Endothelial cell (in vitro differentiated cells): Measurements from ENCODE around the gene TBC1D12. TPM values are rescaled to one million over a fixed set of nuclear protein-coding genes. Genes with fewer than 3 reads are reported as not detected.
"Not testable (repeated sequence)": the region's sequence is repeated elsewhere in the genome, so short reads cannot be mapped to it uniquely, and the experiment has no call there.

ENCODE experiments used
- DNase-seq: peaks from one replicate; pipeline ENCODE4 v3.0.0; 2021; ENCODE audit warnings: low spot score
- H3K27ac Mint-ChIP-seq: one replicate; pipeline ENCODE4 v1.8.0; 2021; ENCODE audit warnings: mixed read lengths, inconsistent platforms; ENCODE audit not compliant: unreplicated experiment
- H3K27me3 Mint-ChIP-seq: one replicate; pipeline ENCODE4 v1.8.0; 2021; ENCODE audit warnings: mild to moderate bottlenecking, moderate library complexity, mixed read lengths, inconsistent platforms; ENCODE audit not compliant: unreplicated experiment
- H3K36me3 Mint-ChIP-seq: one replicate; pipeline ENCODE4 v1.8.0; 2021; ENCODE audit warnings: mild to moderate bottlenecking, low read depth, mixed read lengths, inconsistent platforms; ENCODE audit not compliant: unreplicated experiment
- H3K4me1 Mint-ChIP-seq: one replicate; pipeline ENCODE4 v1.8.0; 2021; ENCODE audit warnings: mild to moderate bottlenecking, mixed read lengths, inconsistent platforms; ENCODE audit not compliant: unreplicated experiment
- H3K4me3 Mint-ChIP-seq: one replicate; pipeline ENCODE4 v1.8.0; 2021; ENCODE audit warnings: mild to moderate bottlenecking, mixed read lengths, inconsistent platforms; ENCODE audit not compliant: unreplicated experiment
- H3K9me3 Mint-ChIP-seq: one replicate; pipeline ENCODE4 v1.8.0; 2021; ENCODE audit warnings: mixed read lengths, inconsistent platforms; ENCODE audit not compliant: unreplicated experiment
- total RNA-seq: library from RNA; stranded (reverse); fragmentation: NEBNext Ultra II Directional; extraction: Animal tissue kit (Norgen Biotek cat#: 25700); gene quantifications from one replicate; pipeline ENCODE4 v1.2.1, GENCODE V29; 2021; ENCODE audit not compliant: unreplicated experiment
- TF ChIP-seq, protein P1 (sequence below): fragments of 200-600 bp; sonication (generic); IDR thresholded peaks from one replicate; pipeline ENCODE4 v1.5.0; 2021; ENCODE audit warnings: antibody characterized with exemption; ENCODE audit not compliant: unreplicated experiment

Gene TBC1D12
- total RNA-seq, 1 donor from 2014 or later = 9.3 TPM

DNA sequence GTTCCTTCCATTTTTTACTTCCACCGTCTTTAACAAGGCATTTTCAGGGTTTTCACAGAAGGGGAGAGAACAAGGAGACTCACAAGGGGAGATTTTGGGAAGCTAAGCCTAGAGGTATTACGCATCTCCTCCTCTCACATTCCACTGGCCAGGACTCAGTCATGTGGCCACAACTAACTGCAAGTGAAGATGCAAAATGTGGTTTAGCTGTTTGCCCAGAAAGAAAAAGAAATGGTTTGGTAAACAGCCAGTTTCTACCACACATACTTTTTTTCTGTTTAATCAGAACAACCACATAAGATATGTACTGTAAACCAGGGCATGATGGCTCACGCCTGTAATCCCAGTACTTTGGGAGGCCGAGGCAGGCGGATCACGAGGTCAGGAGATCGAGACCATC, 121.8 kb downstream of the TBC1D12 start:
- Mint-ChIP-seq H3K27me3 (peaks cover 1% of the 10 kb centered on the region), H3K9me3 (no peaks in the 10 kb centered on the region), H3K36me3 (peaks cover 3% of the 10 kb centered on the region), H3K4me1 (peaks cover 13% of the 10 kb centered on the region), H3K27ac (no peak overlapping the region), H3K4me3 (no peak overlapping the region)
- TF ChIP-seq, protein P1, sequence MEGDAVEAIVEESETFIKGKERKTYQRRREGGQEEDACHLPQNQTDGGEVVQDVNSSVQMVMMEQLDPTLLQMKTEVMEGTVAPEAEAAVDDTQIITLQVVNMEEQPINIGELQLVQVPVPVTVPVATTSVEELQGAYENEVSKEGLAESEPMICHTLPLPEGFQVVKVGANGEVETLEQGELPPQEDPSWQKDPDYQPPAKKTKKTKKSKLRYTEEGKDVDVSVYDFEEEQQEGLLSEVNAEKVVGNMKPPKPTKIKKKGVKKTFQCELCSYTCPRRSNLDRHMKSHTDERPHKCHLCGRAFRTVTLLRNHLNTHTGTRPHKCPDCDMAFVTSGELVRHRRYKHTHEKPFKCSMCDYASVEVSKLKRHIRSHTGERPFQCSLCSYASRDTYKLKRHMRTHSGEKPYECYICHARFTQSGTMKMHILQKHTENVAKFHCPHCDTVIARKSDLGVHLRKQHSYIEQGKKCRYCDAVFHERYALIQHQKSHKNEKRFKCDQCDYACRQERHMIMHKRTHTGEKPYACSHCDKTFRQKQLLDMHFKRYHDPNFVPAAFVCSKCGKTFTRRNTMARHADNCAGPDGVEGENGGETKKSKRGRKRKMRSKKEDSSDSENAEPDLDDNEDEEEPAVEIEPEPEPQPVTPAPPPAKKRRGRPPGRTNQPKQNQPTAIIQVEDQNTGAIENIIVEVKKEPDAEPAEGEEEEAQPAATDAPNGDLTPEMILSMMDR = no peak
- no peak for DNase-seq

DNA sequence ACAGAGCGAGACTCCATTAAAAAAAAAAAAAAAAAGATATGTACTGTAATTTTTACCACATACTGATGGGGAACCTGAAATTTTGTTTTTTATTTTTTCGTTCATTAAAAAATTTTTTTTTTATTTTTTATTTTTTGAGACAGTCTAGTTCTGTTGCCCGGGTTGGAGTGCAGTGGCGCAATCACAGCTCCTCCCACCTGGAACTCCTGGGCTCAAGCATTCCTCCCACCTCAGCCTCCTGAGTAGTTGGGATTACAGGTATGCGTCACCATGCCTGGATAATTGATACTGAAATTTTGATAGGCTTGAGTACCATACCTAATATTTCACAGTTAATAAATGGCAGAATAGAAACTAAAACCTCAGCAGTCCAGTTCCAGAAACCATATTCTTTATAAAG, 122.4 kb downstream of the TBC1D12 start:
- Mint-ChIP-seq H3K4me1 (peaks cover 7% of the 10 kb centered on the region), H3K27ac (no peak overlapping the region), H3K9me3 (no peaks in the 10 kb centered on the region), H3K27me3 (peaks cover 1% of the 10 kb centered on the region), H3K36me3 (peaks cover 3% of the 10 kb centered on the region), H3K4me3 (no peak overlapping the region)
- TF ChIP-seq, protein P1 = no peak
- no peak for DNase-seq

DNA sequence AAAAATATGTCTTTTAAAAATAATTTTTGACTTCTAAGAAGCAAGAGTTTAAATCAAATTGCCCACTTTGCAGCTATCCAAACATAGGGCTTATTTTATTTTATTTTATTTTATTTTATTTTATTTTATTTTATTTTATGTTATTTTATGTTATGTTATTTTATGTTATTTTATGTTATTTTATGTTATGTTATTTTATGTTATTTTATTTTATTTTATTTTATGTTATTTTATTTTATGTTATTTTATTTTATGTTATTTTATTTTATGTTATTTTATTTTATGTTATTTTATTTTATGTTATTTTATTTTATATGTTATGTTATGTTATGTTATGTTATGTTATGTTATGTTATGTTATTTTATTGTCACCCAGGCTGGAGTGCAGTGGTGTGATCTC, 129.2 kb downstream of the TBC1D12 start:
- H3K4me1 Mint-ChIP-seq, H3K36me3 Mint-ChIP-seq, DNase-seq, H3K27ac Mint-ChIP-seq, H3K9me3 Mint-ChIP-seq, H3K4me3 Mint-ChIP-seq, H3K27me3 Mint-ChIP-seq: not testable (repeated sequence)

DNA sequence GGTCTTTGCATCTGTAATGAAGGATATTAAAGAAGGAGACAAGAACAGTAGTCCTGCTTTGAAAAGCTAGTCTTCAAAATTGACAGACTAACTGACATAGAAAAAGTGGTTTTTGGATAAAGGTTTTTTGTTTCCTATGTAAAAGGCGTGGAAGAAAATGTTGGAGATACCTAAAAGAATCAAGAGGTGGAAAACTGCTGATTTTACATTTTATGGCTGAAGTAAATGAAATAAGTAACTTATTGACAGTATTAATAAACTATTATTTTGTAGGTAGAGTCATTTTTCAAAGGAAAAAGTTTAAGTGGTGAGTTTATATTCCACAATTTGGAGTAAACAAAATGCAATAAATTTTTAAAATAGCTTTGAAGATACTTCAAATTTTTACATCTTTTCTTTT, 130.7 kb downstream of the TBC1D12 start:
- H3K36me3 Mint-ChIP-seq = no peaks in the 10 kb centered on the region

DNA sequence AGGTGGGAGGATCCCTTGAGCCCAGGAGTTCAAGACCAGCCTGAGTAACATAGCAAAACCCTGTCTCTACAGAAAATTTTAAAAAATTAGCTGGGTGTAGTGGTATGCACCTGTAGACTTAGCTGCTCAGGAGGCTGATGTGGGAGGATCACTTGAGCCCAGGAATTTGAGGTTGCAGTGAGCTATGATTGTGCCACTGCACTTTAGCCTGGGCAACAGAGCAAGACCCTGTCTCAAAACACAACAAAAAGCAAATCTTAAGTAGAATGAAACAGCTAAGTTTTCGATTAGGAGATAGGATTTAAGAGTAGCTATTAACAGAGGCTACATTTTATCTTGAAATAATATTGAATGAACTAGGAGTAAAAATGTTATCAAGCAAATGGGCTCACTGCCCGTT, 139.9 kb downstream of the TBC1D12 start:
- not testable (repeated sequence) for DNase-seq, H3K27me3 Mint-ChIP-seq, H3K9me3 Mint-ChIP-seq, H3K36me3 Mint-ChIP-seq, H3K4me3 Mint-ChIP-seq, H3K27ac Mint-ChIP-seq
- peaks cover 28% of the 10 kb centered on the region for H3K4me1 Mint-ChIP-seq

More for the DNA sequence above, 130.7 kb downstream of the TBC1D12 start:
- no peak for DNase-seq
- Mint-ChIP-seq H3K9me3 (no peaks in the 10 kb centered on the region), H3K27me3 (no peaks in the 10 kb centered on the region), H3K4me3 (no peak overlapping the region), H3K27ac (no peak overlapping the region), H3K4me1 (no peaks in the 10 kb centered on the region)
- TF ChIP-seq, protein P1 = no peak

DNA sequence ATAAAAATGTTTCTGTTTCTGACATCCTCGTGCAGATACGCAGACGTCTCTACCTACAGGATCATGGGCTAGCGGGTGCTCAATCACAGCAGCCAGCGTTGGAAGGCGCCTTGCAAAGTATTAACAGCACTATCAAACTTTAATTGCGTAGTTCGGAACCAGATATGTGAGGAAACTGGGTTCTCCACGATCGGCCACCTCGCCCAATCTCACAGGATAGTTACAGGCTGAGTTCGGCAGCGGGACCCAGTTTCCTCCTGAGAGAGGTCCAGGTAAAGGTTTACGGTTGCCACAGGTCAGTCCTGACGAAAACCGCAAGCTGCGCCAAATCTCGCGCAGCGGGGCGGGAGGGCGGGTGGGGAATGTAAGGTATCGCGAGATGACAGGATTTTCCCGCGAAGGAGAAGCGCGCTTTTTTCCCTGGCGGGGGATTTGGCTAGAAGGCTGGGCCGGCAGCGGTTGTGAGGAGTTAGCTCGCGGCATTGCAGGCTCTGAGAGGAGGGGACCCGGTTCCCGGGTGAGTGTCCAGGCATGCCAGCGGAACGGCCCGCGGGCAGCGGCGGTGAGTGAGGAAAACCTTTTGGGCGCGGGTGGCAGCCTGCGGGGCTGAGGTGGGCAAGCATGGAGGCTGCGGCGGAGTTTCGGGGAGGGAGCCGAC, 143.2 kb downstream of the TBC1D12 start, which contains the start of gene HELLS:
Gene HELLS (plus strand): TSS at position 398 of the 658 bp plus-strand sequence. CDS start 134 bp downstream, at position 532.
- Mint-ChIP-seq H3K9me3 (no peaks in the 10 kb centered on the region), H3K4me1 (peaks cover 35% of the 10 kb centered on the region)

More for the DNA sequence above, 143.2 kb downstream of the TBC1D12 start, which contains the start of gene HELLS:
- DNase-seq = peak; percentile 81
- TF ChIP-seq, protein P1 = no peak
- H3K27ac Mint-ChIP-seq = peak within 1 kb of the TSS; percentile 90
- H3K27me3 Mint-ChIP-seq = peaks cover 7% of the 10 kb centered on the region
- H3K36me3 Mint-ChIP-seq = peaks cover 5% of the 10 kb centered on the region
- peak within 1 kb of the TSS; percentile 99 for H3K4me3 Mint-ChIP-seq
